Prostate gland (tissue), 2 donors: ENCODE results near the gene OTUB1. TPM values are rescaled to one million over a fixed set of nuclear protein-coding genes. Genes with fewer than 3 reads are reported as not detected.
"Not testable (repeated sequence)": the region's sequence is repeated elsewhere in the genome, so short reads cannot be mapped to it uniquely, and the experiment has no call there.

ENCODE experiments used
- DNase-seq: peaks from one replicate; pipeline ENCODE4 v3.0.0-alpha.2; 2019; ENCODE audit warnings: low spot score
- H3K27ac ChIP-seq, 2 donors: fragments of 200-600 bp; sonication (generic); 2 replicates each; pipeline ENCODE4 v1.5.1; 2017 to 2019
- H3K27me3 ChIP-seq: fragments of 200-600 bp; sonication (generic); replicated peaks from 2 replicates; pipeline ENCODE4 v1.5.1; 2019; ENCODE audit not compliant: insufficient read depth
- H3K36me3 ChIP-seq, 2 donors: fragments of 200-600 bp; sonication (generic); 1 replicate in 1 of 2; 2 replicates in 1 of 2; pipeline versions ENCODE4 v1.5.1 to v1.8.1; 2017 to 2019
- H3K4me1 ChIP-seq: fragments of 200-600 bp; sonication (generic); replicated peaks from 2 replicates; pipeline ENCODE4 v1.5.1; 2019
- H3K4me3 ChIP-seq, 2 donors: fragments of 200-600 bp; sonication (generic); 2 replicates each; pipeline ENCODE4 v1.5.1; 2017 to 2019
- H3K9me3 ChIP-seq: fragments of 200-600 bp; sonication (generic); 2 replicates; pipeline ENCODE4 v1.5.1; 2017
- CTCF ChIP-seq, 4 experiments: fragments of 200-600 bp in 2 of 4; fragments of 450-650 bp in 2 of 4; sonication (generic) in 2 of 4; IDR thresholded peaks; 1 replicate in 3 of 4; 2 replicates in 1 of 4; pipeline ENCODE4 v1.5.1; 2016 to 2019; ENCODE audit warnings: antibody characterized with exemption in 4 of 4, mild to moderate bottlenecking in 2 of 4, moderate library complexity in 2 of 4
- POLR2A ChIP-seq: fragments of 450-650 bp; IDR thresholded peaks from one replicate; pipeline ENCODE4 v1.6.1; 2016; ENCODE audit warnings: antibody characterized with exemption, mild to moderate bottlenecking
- POLR2AphosphoS5 ChIP-seq: sonication (generic); formaldehyde crosslinking; IDR thresholded peaks from one replicate; pipeline ENCODE4 v1.6.1; 2017; ENCODE audit warnings: antibody characterized with exemption
- WGBS: methylation state at CpG from one replicate; pipeline ENCODE4 v1.1.5; 2018; 5-methylcytosine and 5-hydroxymethylcytosine counted together
- intact Hi-C: fragments of 100-400 bp; cut with DNase I; formaldehyde crosslinking; loops from one replicate; pipeline ENCODE4 v1.14.2; 2022
- total RNA-seq, 2 donors: library from RNA; depleted of rRNA; stranded (reverse); fragments of >200 nt; gene quantifications; one replicate each; pipeline ENCODE4 v1.1.0, GENCODE V29; 2016

OTUB1 gene
- total RNA-seq, 2 donors from 2014 or later = 79.6 to 118 TPM

GRCh38 chr11:63966444-63966843 lies 19.8 kb upstream of the OTUB1 start:
- intact Hi-C loops = no loop called here
- Histone ChIP-seq H3K27me3 (no peaks in the 10 kb centered on the region), H3K4me3 (no peak overlapping the region), H3K36me3 (no peaks in the 10 kb centered on the region), H3K4me1 (no peaks in the 10 kb centered on the region), H3K9me3 (no peaks in the 10 kb centered on the region), H3K27ac (no peak overlapping the region)
- no peak for DNase-seq
- 97% methylated on average over 1 of the region's 1 CpG for WGBS
- no peak for TF ChIP-seq CTCF (IDR thresholded peaks at IDR 0.05)
- TF ChIP-seq POLR2AphosphoS5 = no peak
- no peak for TF ChIP-seq POLR2A

- Histone ChIP-seq H3K36me3 (no peaks in the 10 kb centered on the region), H3K4me3 (no peak overlapping the region), H3K9me3 (no peaks in the 10 kb centered on the region), H3K27me3 (no peaks in the 10 kb centered on the region), H3K27ac (no peak overlapping the region), H3K4me1 (no peaks in the 10 kb centered on the region)
- WGBS = 90% methylated on average over 2 of the region's 2 CpGs
- no peak for DNase-seq
- TF ChIP-seq CTCF (IDR thresholded peaks at IDR 0.05) (no peak), POLR2A (no peak), POLR2AphosphoS5 (no peak)
- intact Hi-C loops = no loop called here
Measured at GRCh38 chr11:63969461-63969860, 16.8 kb upstream of the OTUB1 start.

DNA sequence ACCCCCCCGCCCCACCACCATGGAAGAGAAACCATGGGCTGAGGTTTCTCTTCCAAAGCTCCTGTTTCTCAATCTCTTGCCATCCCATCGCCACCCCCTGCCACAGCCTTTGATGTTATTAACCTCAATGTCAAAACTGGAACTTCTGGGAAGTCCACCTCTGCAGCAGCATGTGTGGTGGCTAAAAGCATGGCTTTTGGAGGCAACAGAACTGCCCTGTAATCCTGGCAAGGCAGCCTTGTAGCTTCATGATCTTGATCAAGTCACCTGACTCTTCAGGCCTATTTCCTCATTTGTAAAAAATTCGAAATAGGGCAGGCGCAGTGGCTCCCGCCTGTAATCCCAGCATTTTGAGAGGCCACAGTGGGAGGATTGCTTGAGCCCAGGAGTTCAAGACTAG lies 15.3 kb upstream of the OTUB1 start:
- Histone ChIP-seq H3K4me3 (no peak overlapping the region), H3K4me1 (peaks cover 5% of the 10 kb centered on the region), H3K9me3 (no peaks in the 10 kb centered on the region), H3K36me3 (no peaks in the 10 kb centered on the region), H3K27ac (no peak overlapping the region), H3K27me3 (no peaks in the 10 kb centered on the region)
- no peak for DNase-seq
- TF ChIP-seq POLR2A (no peak), POLR2AphosphoS5 (no peak), CTCF (IDR thresholded peaks at IDR 0.05) (no peak)
- intact Hi-C loops = no loop called here
- WGBS = 75% methylated on average over 5 of the region's 5 CpGs

DNA sequence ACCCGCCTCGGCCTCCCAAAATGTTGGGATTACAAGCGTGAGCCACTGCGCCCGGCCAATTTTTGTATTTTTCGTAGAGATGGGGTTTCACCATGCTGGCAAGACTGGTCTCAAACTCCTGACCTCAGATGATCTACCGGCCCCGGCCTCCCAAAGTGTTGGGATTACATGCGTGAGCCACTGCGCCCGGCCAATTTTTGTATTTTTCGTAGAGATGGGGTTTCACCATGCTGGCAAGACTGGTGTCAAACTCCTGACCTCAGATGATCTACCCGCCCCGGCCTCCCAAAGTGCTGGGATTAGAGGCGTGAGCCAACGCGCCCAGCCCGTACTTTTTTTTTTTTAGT lies 12.4 kb upstream of the OTUB1 start:
- H3K36me3 ChIP-seq, H3K4me3 ChIP-seq, H3K27me3 ChIP-seq, intact Hi-C loops, H3K27ac ChIP-seq, DNase-seq, H3K9me3 ChIP-seq: not testable (repeated sequence)
- H3K4me1 ChIP-seq = peaks cover 12% of the 10 kb centered on the region
- 64% methylated on average over 18 of the region's 18 CpGs for WGBS

DNA sequence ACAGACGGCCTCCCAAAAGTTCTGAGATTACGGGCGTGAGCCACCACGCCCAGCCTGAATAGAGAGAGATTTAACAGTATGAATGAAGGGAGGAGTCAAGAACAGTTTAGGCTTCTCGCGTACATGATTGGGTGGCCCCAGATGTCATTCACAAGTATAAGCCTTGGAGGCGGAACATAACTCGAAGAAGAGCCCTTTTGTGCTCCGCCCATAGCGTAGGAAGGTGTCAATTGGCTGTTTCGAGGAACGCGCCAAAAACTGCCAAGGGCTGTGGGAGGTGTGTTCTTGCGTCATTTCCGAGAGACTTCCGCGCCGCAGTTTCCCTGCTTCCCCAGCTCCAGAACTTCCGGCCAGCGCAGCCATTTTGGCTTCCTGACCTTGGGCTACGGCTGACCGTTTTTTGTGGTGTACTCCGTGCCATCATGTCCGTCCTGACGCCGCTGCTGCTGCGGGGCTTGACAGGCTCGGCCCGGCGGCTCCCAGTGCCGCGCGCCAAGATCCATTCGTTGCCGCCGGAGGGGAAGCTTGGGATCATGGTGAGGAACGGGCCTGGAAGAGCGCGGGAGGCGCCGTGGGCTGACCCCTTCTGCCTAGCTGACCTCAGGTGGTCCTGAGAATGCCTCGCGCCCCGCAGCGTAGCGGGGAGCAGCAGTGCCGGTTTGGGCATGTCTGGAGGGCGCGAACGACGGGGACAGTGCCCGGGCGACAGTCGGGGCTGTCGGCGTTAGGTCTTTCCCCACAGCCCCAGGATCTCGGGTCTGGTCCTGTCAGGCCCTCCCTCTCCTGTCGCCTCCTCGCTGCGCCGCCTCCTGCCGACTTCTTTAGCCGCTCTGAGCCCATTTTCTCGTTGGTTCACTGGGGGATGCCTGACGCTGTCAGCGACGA lies 11.7 kb upstream of the OTUB1 start, which contains the start of gene COX8A:
Gene COX8A, plus strand, starts transcription at position 362 of the 885 bp plus-strand sequence. Its CDS starts 61 bp downstream, at position 423.
- WGBS = under 1% methylated on average over 67 of the region's 67 CpGs
- intact Hi-C loops = no loop called here

More for the DNA sequence above, 11.7 kb upstream of the OTUB1 start, which contains the start of gene COX8A:
- H3K27ac ChIP-seq = peak within 1 kb of the TSS; percentile 95 to 96
- H3K27me3 ChIP-seq = no peaks in the 10 kb centered on the region
- DNase-seq = peak; percentile 99
- H3K36me3 ChIP-seq = no peaks in the 10 kb centered on the region
- H3K4me1 ChIP-seq = peaks cover 18% of the 10 kb centered on the region
- H3K4me3 ChIP-seq = peak within 1 kb of the TSS; percentile 87 to 88
- H3K9me3 ChIP-seq = no peaks in the 10 kb centered on the region
- TF ChIP-seq POLR2AphosphoS5 (peak; percentile 98), CTCF (IDR thresholded peaks at IDR 0.05) (no peak), POLR2A (peak; percentile 48)
